Fibroblast of skin of right quadriceps (primary cell): ENCODE results near the gene MNX1.

Experiments
- DNase-seq: peaks from one replicate; pipeline ENCODE4 v3.0.0-alpha.2; 2013

Gene MNX1

DNA sequence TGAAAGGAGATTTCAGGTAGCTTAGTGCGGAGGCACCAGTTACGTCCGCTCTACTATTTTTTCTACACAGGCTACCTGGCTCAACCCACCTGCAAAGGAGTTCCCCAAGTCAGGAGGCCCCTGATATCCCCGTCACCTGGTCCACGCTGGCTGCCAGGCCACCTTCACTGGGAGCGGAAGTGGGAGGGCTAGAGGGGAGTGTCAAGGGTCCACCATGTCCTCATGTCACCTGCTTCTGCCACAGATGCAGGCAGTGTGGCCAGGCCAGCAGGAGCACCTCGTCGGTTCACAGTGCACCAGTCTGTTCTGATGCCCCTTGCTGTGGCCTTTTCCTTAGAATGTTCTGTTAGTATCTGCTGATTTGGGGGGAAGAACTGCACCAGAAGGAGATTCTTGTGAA lies 44.1 kb downstream of the MNX1 start:
- no peak for DNase-seq

DNA sequence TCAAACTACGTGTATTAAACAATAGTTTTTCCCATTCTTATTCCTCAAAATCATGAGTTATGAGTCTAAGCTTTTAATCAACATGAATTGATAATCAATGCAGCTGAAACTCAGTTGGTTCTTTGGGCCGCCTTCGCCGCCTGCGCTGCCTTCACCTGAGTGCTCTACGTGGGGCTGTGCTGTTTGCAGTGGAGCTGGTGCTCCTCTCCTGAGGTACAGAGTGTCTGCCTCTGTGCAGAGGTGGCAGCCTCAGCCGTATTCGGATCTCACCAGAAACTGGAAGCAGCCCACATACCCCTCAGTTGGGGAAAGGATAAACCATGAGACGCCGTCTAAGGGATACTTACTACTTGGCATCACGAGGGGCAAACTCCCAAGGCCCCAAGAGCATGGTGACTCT lies 45.5 kb downstream of the MNX1 start:
- DNase-seq: no peak

DNA sequence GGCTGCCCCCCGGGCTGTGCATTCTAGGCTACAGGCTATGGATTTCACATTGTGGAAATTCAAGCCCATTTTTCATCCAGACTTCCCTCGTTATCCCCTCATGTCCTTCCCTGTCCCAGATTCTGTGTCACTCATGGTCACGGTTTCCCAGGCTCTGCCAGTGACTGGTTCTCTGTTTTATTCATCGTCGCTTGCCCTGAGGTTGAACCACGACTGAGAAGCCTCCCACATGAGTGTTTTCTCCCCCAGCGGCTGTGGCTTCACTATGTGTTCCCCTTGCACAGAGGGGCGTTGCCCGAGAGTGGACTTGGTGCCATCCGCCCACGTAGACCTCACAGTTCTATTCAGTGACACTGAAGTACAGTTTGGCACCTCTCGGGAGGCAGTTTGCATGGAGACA lies 47.0 kb downstream of the MNX1 start:
- DNase-seq: no peak

DNA sequence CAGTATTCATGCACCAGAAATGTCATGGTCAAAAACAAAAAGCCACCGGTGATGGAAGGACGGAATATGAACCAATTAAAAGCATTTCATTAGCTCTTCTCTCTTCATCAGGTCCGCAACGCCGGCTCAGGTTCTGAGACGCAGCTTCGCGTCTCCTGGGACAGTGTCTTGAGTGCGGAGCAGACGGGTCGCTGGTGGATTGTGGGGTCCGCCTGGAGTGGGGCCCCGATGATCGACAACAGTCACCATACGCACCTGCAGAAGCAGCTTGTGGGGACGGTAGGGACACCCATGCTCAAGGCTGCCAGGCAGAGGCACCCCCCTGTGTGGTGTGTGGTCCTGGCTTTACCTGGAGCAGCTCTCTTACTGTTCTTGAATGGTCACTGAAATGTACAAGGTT lies 47.6 kb downstream of the MNX1 start:
- DNase-seq: no peak

DNA sequence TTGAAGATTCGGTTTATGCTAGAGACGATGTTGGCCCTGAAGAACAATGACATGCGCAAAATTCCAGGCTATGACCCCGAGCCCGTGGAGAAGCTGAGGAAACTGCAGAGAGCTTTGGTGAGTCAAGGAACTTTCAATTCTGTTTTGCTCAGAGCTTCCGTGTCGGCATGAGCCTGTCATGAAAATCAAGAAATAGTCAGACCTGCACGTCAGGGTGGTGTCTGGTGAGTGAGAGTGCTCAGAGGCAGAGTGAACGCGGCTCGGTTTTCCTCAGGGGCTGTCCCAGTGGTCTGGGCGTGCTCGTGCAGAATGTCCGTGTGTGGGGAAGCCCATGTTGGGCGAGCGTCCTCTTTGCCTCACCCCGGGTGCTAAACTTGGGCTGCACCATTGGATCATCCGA lies 48.3 kb downstream of the MNX1 start:
- DNase-seq: no peak

DNA sequence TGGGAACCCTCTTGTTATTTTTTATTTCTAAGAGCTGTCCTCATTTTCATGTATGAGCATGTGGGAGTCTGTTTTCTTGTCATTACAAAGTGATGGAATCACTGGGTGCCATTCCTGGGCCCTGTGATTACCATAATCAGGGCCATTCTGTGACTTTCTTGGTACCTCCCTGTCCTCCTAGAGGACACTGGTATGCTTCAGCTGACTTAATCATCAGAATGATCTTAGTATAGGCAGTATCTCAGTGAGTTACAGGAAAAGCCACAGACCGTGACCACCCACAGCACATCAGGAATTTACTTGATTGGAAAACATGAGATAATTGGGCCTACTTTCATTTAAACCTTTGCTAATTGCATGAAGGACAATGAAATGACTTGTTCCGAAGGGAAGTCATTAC lies 53.7 kb downstream of the MNX1 start:
- no peak for DNase-seq

DNA sequence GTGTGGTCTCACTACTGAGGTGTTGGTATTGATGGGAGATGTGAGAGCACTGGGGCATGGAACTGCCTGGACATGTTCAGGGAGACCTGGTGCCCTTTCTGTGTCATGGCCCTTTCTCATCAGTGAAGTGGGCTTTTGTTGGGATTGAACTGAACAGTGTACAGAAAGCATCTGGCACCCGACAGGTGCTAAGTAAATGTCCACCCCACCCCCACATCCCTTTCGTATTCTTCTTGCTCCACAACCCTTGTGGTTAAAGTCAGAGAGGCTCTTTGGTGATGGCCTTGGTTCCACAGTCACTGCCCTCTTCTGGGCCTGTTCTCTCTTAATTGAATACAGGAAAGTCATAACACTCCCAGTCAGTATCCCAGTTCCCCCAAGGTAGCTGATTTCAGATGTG lies 55.5 kb downstream of the MNX1 start:
- no peak for DNase-seq
